Sigmoid colon (tissue), 4 donors: ENCODE measurements around the gene NRDE2.

Source experiments
- EP300 ChIP-seq, 4 donors: sonication (generic); formaldehyde crosslinking; IDR thresholded peaks; one replicate each; pipeline ENCODE4 v1.6.1; 2017; ENCODE audit warnings: antibody characterized with exemption in 4 of 4
- POLR2A ChIP-seq, 2 donors: fragments of 450-650 bp; IDR thresholded peaks; one replicate each; pipeline ENCODE4 v1.6.1; 2016; ENCODE audit warnings: antibody characterized with exemption in 2 of 2, mild to moderate bottlenecking in 2 of 2, moderate library complexity in 2 of 2
- POLR2AphosphoS5 ChIP-seq, 4 donors: sonication (generic); formaldehyde crosslinking; IDR thresholded peaks; one replicate each; pipeline ENCODE4 v1.6.1; 2017; ENCODE audit warnings: antibody characterized with exemption in 4 of 4
- TF ChIP-seq, protein P1 (sequence below), 4 experiments: fragments of 450-650 bp in 3 of 4; fragments of 200-600 bp in 1 of 4; IDR thresholded peaks; one replicate each; pipeline ENCODE4 v1.5.1; 2016 to 2019; ENCODE audit warnings: antibody characterized with exemption in 4 of 4, mild to moderate bottlenecking in 3 of 4, moderate library complexity in 2 of 4

DNA sequence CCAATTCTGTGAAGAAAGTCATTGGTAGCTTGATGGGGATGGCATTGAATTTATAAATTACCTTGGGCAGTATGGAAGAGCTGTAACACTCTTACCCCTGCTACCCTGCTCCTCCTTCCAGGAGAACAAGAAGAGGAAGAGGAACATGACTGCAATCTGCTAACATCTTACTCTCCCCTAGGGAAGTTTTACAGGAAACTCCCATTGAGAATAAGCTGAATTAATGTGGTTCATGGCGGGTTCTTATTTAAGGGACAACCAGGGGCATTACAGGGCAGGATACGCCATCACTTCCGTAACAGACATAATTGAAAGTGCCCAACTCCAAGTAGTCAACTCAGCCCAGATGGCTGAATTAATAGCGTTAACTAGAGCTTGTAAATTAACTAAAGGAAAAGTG lies 84.8 kb downstream of the NRDE2 start:
- TF ChIP-seq, protein P1, sequence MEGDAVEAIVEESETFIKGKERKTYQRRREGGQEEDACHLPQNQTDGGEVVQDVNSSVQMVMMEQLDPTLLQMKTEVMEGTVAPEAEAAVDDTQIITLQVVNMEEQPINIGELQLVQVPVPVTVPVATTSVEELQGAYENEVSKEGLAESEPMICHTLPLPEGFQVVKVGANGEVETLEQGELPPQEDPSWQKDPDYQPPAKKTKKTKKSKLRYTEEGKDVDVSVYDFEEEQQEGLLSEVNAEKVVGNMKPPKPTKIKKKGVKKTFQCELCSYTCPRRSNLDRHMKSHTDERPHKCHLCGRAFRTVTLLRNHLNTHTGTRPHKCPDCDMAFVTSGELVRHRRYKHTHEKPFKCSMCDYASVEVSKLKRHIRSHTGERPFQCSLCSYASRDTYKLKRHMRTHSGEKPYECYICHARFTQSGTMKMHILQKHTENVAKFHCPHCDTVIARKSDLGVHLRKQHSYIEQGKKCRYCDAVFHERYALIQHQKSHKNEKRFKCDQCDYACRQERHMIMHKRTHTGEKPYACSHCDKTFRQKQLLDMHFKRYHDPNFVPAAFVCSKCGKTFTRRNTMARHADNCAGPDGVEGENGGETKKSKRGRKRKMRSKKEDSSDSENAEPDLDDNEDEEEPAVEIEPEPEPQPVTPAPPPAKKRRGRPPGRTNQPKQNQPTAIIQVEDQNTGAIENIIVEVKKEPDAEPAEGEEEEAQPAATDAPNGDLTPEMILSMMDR (IDR thresholded peaks at IDR 0.05): no peak
- TF ChIP-seq EP300 (IDR thresholded peaks at IDR 0.05) (no peak), POLR2A (IDR thresholded peaks at IDR 0.05) (no peak), POLR2AphosphoS5 (IDR thresholded peaks at IDR 0.05) (no peak)
